ENCODE measurements around the gene TMEM229A. TPM values are rescaled to one million over a fixed set of nuclear protein-coding genes. Genes with fewer than 3 reads are reported as not detected.

Gene TMEM229A
- total RNA-seq, 1 donor from 2014 or later, result 0.26 TPM

DNA sequence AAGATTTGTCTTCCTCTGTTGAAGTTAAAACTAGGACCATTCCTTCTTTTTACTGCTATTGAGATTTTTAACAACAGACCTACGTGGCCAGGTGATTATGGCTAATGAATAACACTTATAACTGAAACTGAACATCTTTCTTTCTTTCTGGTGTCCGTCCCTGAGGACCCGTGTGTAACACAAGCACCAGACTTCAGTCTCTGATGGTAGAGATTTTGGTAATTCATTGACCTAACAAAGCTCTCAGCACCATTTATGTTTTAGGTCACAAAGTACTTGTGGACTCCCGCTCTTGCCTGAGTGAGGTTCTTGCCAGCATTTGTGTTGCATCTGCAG is 40.4 kb upstream of the TMEM229A start:
- Mint-ChIP-seq H3K27ac (ENCODE audit: unreplicated experiment) (no peak overlapping the region), H3K9me3 (ENCODE audit: unreplicated experiment) (no peaks in the 10 kb centered on the region), H3K36me3 (ENCODE audit: low read depth, unreplicated experiment) (no peaks in the 10 kb centered on the region), H3K4me1 (ENCODE audit: unreplicated experiment) (no peaks in the 10 kb centered on the region), H3K27me3 (ENCODE audit: unreplicated experiment) (no peaks in the 10 kb centered on the region), H3K4me3 (ENCODE audit: unreplicated experiment) (no peak overlapping the region)
- no peak for TF ChIP-seq CTCF (IDR thresholded peaks at IDR 0.05; ENCODE audit: unreplicated experiment)
- no peak for DNase-seq (ENCODE audit: low spot score)

- Mint-ChIP-seq H3K27ac (ENCODE audit: unreplicated experiment) (no peak overlapping the region), H3K27me3 (ENCODE audit: unreplicated experiment) (no peaks in the 10 kb centered on the region), H3K36me3 (ENCODE audit: low read depth, unreplicated experiment) (no peaks in the 10 kb centered on the region), H3K4me1 (ENCODE audit: unreplicated experiment) (no peaks in the 10 kb centered on the region), H3K9me3 (ENCODE audit: unreplicated experiment) (no peaks in the 10 kb centered on the region), H3K4me3 (ENCODE audit: unreplicated experiment) (no peak overlapping the region)
- TF ChIP-seq CTCF (IDR thresholded peaks at IDR 0.05; ENCODE audit: unreplicated experiment), result no peak
- DNase-seq (ENCODE audit: low spot score), result no peak
These were observed 39.9 kb upstream of the TMEM229A start for GRCh38 chr7:124072603-124073309.

GRCh38 chr7:124071843-124072242 is 39.0 kb upstream of the TMEM229A start:
- no peaks in the 10 kb centered on the region for H3K9me3 Mint-ChIP-seq (ENCODE audit: unreplicated experiment)
- H3K4me3 Mint-ChIP-seq (ENCODE audit: unreplicated experiment), result no peak overlapping the region
- no peaks in the 10 kb centered on the region for H3K36me3 Mint-ChIP-seq (ENCODE audit: low read depth, unreplicated experiment)
- no peak overlapping the region for H3K27ac Mint-ChIP-seq (ENCODE audit: unreplicated experiment)
- TF ChIP-seq CTCF (IDR thresholded peaks at IDR 0.05; ENCODE audit: unreplicated experiment), result no peak
- no peak for DNase-seq (ENCODE audit: low spot score)
- no peaks in the 10 kb centered on the region for H3K27me3 Mint-ChIP-seq (ENCODE audit: unreplicated experiment)
- H3K4me1 Mint-ChIP-seq (ENCODE audit: unreplicated experiment), result no peaks in the 10 kb centered on the region

- no peak overlapping the region for H3K4me3 Mint-ChIP-seq (ENCODE audit: unreplicated experiment)
- H3K36me3 Mint-ChIP-seq (ENCODE audit: low read depth, unreplicated experiment), result no peaks in the 10 kb centered on the region
- no peak overlapping the region for H3K27ac Mint-ChIP-seq (ENCODE audit: unreplicated experiment)
- DNase-seq (ENCODE audit: low spot score), result no peak
- no peaks in the 10 kb centered on the region for H3K4me1 Mint-ChIP-seq (ENCODE audit: unreplicated experiment)
- no peaks in the 10 kb centered on the region for H3K27me3 Mint-ChIP-seq (ENCODE audit: unreplicated experiment)
- TF ChIP-seq CTCF (IDR thresholded peaks at IDR 0.05; ENCODE audit: unreplicated experiment), result no peak
- H3K9me3 Mint-ChIP-seq (ENCODE audit: unreplicated experiment), result no peaks in the 10 kb centered on the region
These were observed 29.3 kb upstream of the TMEM229A start for GRCh38 chr7:124062171-124062570.

DNA sequence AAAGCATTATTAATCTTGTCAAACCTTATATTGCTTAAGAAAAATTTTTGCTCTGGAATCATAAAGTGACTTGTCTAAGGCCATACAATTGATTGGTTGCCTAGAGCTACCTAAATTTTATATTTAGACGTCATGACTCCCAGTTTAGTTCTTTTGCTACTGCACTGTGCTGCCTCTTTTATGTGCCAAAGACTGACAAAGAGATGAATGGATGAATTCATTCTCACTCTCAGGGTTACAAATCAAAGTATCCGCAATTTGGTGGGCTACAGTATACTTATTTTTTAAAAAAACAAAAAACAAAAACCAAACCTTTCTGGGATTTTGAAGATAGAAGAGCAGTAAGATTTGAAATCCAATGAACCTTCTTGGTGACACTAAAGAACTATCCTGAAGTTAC is 27.7 kb upstream of the TMEM229A start:
- DNase-seq (ENCODE audit: low spot score), result no peak
- Mint-ChIP-seq H3K4me3 (ENCODE audit: unreplicated experiment) (no peak overlapping the region), H3K36me3 (ENCODE audit: low read depth, unreplicated experiment) (no peaks in the 10 kb centered on the region), H3K4me1 (ENCODE audit: unreplicated experiment) (no peaks in the 10 kb centered on the region), H3K27ac (ENCODE audit: unreplicated experiment) (no peak overlapping the region), H3K27me3 (ENCODE audit: unreplicated experiment) (no peaks in the 10 kb centered on the region), H3K9me3 (ENCODE audit: unreplicated experiment) (no peaks in the 10 kb centered on the region)
- TF ChIP-seq CTCF (IDR thresholded peaks at IDR 0.05; ENCODE audit: unreplicated experiment), result no peak
